MM.1S (cell line): ENCODE measurements around the gene ZNF701.
"Not testable (repeated sequence)": the region's sequence is repeated elsewhere in the genome, so short reads cannot be mapped to it uniquely, and the experiment has no call there.

Experiments
- CTCF ChIP-seq: fragments of 300-600 bp; sonication (generic); IDR thresholded peaks from 2 replicates; pipeline ENCODE4 v1.5.1; 2016; ENCODE audit warnings: antibody characterized with exemption, low read length, mixed read lengths
- EZH2 ChIP-seq: fragments of 300-600 bp; sonication (generic); optimal IDR thresholded peaks from 2 replicates; pipeline ENCODE3; 2017; ENCODE audit warnings: low read depth, mild to moderate bottlenecking, antibody characterized with exemption, low read length, mixed read lengths
- EZH2phosphoT487 ChIP-seq: fragments of 300-600 bp; sonication (generic); IDR thresholded peaks from 2 replicates; pipeline ENCODE4 v1.6.1; 2018; ENCODE audit warnings: antibody characterized with exemption, low read length

GRCh38 chr19:52538815-52539214, 31.3 kb upstream of the ZNF701 start:
- not testable (repeated sequence) for TF ChIP-seq CTCF, EZH2phosphoT487, EZH2
